Neural progenitor cell (in vitro differentiated cells): ENCODE data around the gene SORT1. TPM values are rescaled to one million over a fixed set of nuclear protein-coding genes. Genes with fewer than 3 reads are reported as not detected.

ENCODE experiments used
- DNase-seq: peaks from one replicate; pipeline ENCODE4 v3.0.0-alpha.2; 2016; ENCODE audit warnings: low spot score
- H2AFZ ChIP-seq: fragments of 200-600 bp; sonication (generic); replicated peaks from 2 replicates; pipeline ENCODE4 v1.6.1; 2016; ENCODE audit warnings: antibody characterized with exemption
- H3F3A ChIP-seq: fragments of 200-600 bp; sonication (generic); 2 replicates; pipeline ENCODE4 v1.6.1; 2016; ENCODE audit warnings: antibody characterized with exemption, low read depth
- H3K27ac ChIP-seq: fragments of 200-600 bp; sonication (generic); 2 replicates; pipeline ENCODE4 v1.5.1; 2016; ENCODE audit warnings: mild to moderate bottlenecking
- H3K27me3 ChIP-seq: fragments of 200-600 bp; sonication (generic); 2 replicates; pipeline ENCODE4 v1.6.1; 2016; ENCODE audit warnings: mild to moderate bottlenecking, moderate library complexity
- H3K36me3 ChIP-seq: fragments of 200-600 bp; sonication (generic); 2 replicates; pipeline ENCODE4 v1.5.1; 2016
- H3K4me1 ChIP-seq: fragments of 200-600 bp; sonication (generic); 2 replicates; pipeline ENCODE4 v1.6.1; 2016; ENCODE audit warnings: mixed run types
- H3K4me2 ChIP-seq: fragments of 200-600 bp; sonication (generic); 2 replicates; pipeline ENCODE4 v1.6.1; 2016
- H3K4me3 ChIP-seq: fragments of 200-600 bp; sonication (generic); 2 replicates; pipeline ENCODE4 v1.5.1; 2016
- H3K79me2 ChIP-seq: fragments of 200-600 bp; sonication (generic); 2 replicates; pipeline ENCODE4 v1.6.1; 2016; ENCODE audit warnings: low read depth
- H3K9ac ChIP-seq: fragments of 200-600 bp; sonication (generic); 2 replicates; pipeline ENCODE4 v1.6.1; 2016
- H3K9me3 ChIP-seq: fragments of 200-600 bp; sonication (generic); 2 replicates; pipeline ENCODE4 v1.5.1; 2016; ENCODE audit warnings: low read depth
- H4K20me1 ChIP-seq: fragments of 200-600 bp; sonication (generic); 2 replicates; pipeline ENCODE4 v1.6.1; 2016; ENCODE audit warnings: low read depth
- H3K27ac Mint-ChIP-seq: 3 replicates; pipeline ENCODE4 v1.8.0; 2021; ENCODE audit warnings: mixed read lengths
- H3K27me3 Mint-ChIP-seq: 2 replicates; pipeline ENCODE4 v1.8.0; 2022; ENCODE audit warnings: low read depth, mild to moderate bottlenecking, inconsistent platforms, moderate library complexity, mixed read lengths; ENCODE audit not compliant: insufficient read depth
- H3K36me3 Mint-ChIP-seq: 3 replicates; pipeline ENCODE4 v1.8.0; 2021; ENCODE audit warnings: mixed read lengths
- H3K4me1 Mint-ChIP-seq: 3 replicates; pipeline ENCODE4 v1.8.0; 2021; ENCODE audit warnings: mixed read lengths
- H3K4me3 Mint-ChIP-seq: 3 replicates; pipeline ENCODE4 v1.8.0; 2021; ENCODE audit warnings: mild to moderate bottlenecking, moderate library complexity, mixed read lengths
- H3K9me3 Mint-ChIP-seq: 3 replicates; pipeline ENCODE4 v1.8.0; 2020; ENCODE audit warnings: mixed read lengths
- EZH2 ChIP-seq: fragments of 200-600 bp; sonication (generic); IDR thresholded peaks from 2 replicates; pipeline ENCODE4 v1.6.1; 2017; ENCODE audit warnings: antibody characterized with exemption, mild to moderate bottlenecking, moderate library complexity
- EZH2phosphoT487 ChIP-seq: fragments of 200-600 bp; sonication (generic); IDR thresholded peaks from 2 replicates; pipeline ENCODE4 v1.6.1; 2017; ENCODE audit warnings: antibody characterized with exemption
- total RNA-seq: library from RNA; depleted of rRNA; stranded (reverse); fragments of >200 nt; gene quantifications from 2 replicates; pipeline ENCODE4 v1.2.3, GENCODE V29; 2015; ENCODE audit warnings: low replicate concordance
- TF ChIP-seq, protein P1 (sequence below): fragments of 200-600 bp; sonication (generic); IDR thresholded peaks from 2 replicates; pipeline ENCODE4 v1.5.1; 2017; ENCODE audit warnings: antibody characterized with exemption, mild to moderate bottlenecking

SORT1 gene
- total RNA-seq, 1 donor from 2014 or later = 38.9 TPM

DNA sequence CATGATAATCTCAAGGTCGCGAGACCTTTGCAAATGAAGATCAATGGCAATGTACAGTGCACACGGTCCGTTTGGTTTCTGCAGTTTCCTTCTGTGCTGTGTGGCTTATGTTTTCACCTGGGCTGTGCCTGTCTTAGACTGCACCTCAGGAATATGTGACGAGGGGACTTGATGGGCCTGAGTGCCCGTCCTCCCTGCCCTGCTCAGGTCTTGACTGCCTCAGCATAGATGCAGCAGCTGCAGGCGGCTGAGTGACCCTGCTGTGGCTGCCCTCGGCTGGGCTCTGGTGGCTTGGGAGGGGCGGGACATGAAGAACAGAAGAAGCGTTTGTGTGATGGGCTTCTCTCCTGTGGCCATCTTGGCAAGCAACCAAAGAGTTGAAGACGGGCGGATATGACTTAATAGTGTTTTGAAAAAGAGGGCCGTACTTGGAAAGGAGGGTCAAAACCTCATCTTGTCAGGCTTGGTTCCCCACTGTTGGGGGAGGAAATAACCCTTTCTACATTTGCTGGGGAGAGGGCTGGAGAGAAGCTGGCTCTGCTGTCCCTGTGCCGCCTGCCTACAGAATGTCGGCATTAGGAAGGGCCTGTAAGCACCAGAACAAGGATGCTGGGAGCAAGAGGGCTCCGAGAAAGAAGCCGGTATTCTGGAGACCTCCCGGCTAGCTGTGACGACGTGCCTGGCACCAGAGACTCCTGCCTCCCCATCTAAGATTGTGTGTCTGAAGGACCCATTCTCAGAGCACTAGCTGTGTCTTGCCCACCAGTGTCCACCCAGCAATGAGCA is 98.0 kb downstream of the SORT1 start:
- no peaks in the 10 kb centered on the region for H3K27me3 ChIP-seq
- H3K9me3 ChIP-seq = no peaks in the 10 kb centered on the region
- no peak overlapping the region for H2AFZ ChIP-seq
- no peaks in the 10 kb centered on the region for H3F3A ChIP-seq
- H3K4me3 Mint-ChIP-seq = no peak overlapping the region
- H3K36me3 Mint-ChIP-seq = no peaks in the 10 kb centered on the region
- H3K4me3 ChIP-seq = no peak overlapping the region
- peaks cover 3% of the 10 kb centered on the region for H3K9me3 Mint-ChIP-seq
- H3K4me1 ChIP-seq = peaks cover 13% of the 10 kb centered on the region
- no peaks in the 10 kb centered on the region for H3K79me2 ChIP-seq
- H3K27me3 Mint-ChIP-seq = peaks cover 7% of the 10 kb centered on the region
- no peak overlapping the region for H3K27ac Mint-ChIP-seq
- no peak for TF ChIP-seq EZH2
- TF ChIP-seq EZH2phosphoT487 = no peak
- TF ChIP-seq, protein P1, sequence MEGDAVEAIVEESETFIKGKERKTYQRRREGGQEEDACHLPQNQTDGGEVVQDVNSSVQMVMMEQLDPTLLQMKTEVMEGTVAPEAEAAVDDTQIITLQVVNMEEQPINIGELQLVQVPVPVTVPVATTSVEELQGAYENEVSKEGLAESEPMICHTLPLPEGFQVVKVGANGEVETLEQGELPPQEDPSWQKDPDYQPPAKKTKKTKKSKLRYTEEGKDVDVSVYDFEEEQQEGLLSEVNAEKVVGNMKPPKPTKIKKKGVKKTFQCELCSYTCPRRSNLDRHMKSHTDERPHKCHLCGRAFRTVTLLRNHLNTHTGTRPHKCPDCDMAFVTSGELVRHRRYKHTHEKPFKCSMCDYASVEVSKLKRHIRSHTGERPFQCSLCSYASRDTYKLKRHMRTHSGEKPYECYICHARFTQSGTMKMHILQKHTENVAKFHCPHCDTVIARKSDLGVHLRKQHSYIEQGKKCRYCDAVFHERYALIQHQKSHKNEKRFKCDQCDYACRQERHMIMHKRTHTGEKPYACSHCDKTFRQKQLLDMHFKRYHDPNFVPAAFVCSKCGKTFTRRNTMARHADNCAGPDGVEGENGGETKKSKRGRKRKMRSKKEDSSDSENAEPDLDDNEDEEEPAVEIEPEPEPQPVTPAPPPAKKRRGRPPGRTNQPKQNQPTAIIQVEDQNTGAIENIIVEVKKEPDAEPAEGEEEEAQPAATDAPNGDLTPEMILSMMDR = no peak
- no peak overlapping the region for H3K9ac ChIP-seq
- H4K20me1 ChIP-seq = no peaks in the 10 kb centered on the region
- H3K4me1 Mint-ChIP-seq = peaks cover 16% of the 10 kb centered on the region
- no peak for DNase-seq
- no peaks in the 10 kb centered on the region for H3K36me3 ChIP-seq
- H3K27ac ChIP-seq = no peak overlapping the region
- no peak overlapping the region for H3K4me2 ChIP-seq

DNA sequence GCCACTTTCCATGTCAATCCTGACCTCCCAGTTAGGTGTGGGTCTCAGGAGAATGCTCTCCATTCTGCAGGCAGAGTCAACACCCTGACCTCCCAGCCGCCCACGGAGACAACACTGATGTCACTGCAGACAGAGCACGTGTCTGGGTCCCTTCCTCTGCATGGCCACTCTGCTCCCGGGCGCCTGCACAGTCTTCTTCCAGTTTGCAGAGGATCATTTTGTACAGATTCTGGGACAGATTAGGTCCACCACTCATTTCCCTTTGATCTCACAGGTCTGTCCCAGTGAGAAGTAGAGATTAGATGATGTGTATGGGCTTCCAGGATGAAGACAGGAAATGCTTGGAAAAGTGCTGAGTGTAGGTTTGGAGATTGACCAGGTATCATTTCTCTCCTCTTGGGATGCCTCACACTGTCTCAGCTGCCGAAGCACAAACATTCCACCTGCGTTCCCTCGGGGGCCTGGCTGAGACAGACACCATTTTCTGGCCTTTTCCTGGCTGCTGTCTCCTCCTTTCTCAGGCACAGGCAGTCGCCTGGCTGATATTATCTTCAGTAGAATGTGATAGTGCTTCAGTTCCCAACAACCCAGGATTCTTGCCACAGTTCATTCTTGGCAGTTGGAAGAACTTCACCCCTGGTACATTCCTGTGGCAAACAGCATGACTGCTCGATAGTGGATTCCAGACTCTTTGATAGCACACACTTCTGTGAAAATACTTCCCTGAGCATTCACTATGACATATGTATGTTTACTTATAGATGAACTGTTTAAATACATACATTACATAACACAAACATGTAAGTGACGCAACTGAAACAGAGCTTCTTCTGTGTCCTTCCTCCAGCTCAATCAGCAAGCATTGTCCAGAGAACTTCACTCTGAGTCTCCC is 98.8 kb downstream of the SORT1 start:
- peaks cover 5% of the 10 kb centered on the region for H3K4me1 ChIP-seq
- Mint-ChIP-seq H3K4me3 (no peak overlapping the region), H3K27ac (peak overlapping the region; percentile 47), H3K9me3 (peaks cover 3% of the 10 kb centered on the region), H3K4me1 (peaks cover 15% of the 10 kb centered on the region), H3K36me3 (no peaks in the 10 kb centered on the region), H3K27me3 (peaks cover 7% of the 10 kb centered on the region)
- DNase-seq = no peak
- H4K20me1 ChIP-seq = no peaks in the 10 kb centered on the region
- H3K27ac ChIP-seq = no peak overlapping the region
- H3K9ac ChIP-seq = no peak overlapping the region
- TF ChIP-seq EZH2phosphoT487 (no peak), EZH2 (no peak)
- TF ChIP-seq, protein P1 = no peak
- H3K9me3 ChIP-seq = no peaks in the 10 kb centered on the region
- H3K79me2 ChIP-seq = no peaks in the 10 kb centered on the region
- no peaks in the 10 kb centered on the region for H3K27me3 ChIP-seq
- no peak overlapping the region for H2AFZ ChIP-seq
- H3F3A ChIP-seq = no peaks in the 10 kb centered on the region
- no peaks in the 10 kb centered on the region for H3K36me3 ChIP-seq
- H3K4me2 ChIP-seq = no peak overlapping the region
- no peak overlapping the region for H3K4me3 ChIP-seq

DNA sequence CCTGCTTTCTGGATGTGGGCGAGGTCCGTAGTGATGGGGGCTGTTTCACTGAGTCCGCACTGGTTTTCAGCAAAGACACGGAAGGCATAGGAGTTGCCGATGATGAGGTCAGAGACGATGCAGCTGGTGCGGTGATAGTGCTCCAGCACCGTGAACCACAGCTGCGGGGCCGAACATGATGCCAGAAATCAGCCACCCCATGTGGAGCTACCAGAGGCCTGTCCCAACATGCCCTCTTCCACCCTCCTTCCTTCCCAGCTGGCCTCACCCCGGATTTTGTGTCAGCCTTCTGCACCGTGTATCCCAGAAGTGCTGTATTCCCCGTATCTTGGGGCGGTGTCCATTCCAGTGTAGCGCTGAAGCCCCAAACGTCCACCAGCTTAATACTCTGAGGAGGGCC is 100.9 kb downstream of the SORT1 start:
- H3K27ac ChIP-seq = no peak overlapping the region
- Mint-ChIP-seq H3K4me3 (no peak overlapping the region), H3K27me3 (peaks cover 7% of the 10 kb centered on the region), H3K4me1 (peaks cover 18% of the 10 kb centered on the region), H3K36me3 (no peaks in the 10 kb centered on the region), H3K9me3 (peaks cover 3% of the 10 kb centered on the region), H3K27ac (no peak overlapping the region)
- DNase-seq = no peak
- H4K20me1 ChIP-seq = no peaks in the 10 kb centered on the region
- H3K4me2 ChIP-seq = no peak overlapping the region
- no peak overlapping the region for H3K4me3 ChIP-seq
- no peaks in the 10 kb centered on the region for H3K79me2 ChIP-seq
- H3K9ac ChIP-seq = no peak overlapping the region
- peaks cover 4% of the 10 kb centered on the region for H3K4me1 ChIP-seq
- H3F3A ChIP-seq = no peaks in the 10 kb centered on the region
- H3K9me3 ChIP-seq = no peaks in the 10 kb centered on the region
- H2AFZ ChIP-seq = no peak overlapping the region
- no peaks in the 10 kb centered on the region for H3K27me3 ChIP-seq
- TF ChIP-seq EZH2phosphoT487 (no peak), EZH2 (no peak)
- TF ChIP-seq, protein P1 = no peak
- no peaks in the 10 kb centered on the region for H3K36me3 ChIP-seq
